HG02870 (cell line): ENCODE measurements around the gene CTDP1.

ENCODE experiments used
- ATAC-seq: cut with Tn5 transposase; IDR thresholded peaks from one replicate; pipeline ENCODE4 v1.9.1; 2021; ENCODE audit warnings: mild to moderate bottlenecking, moderate library complexity; ENCODE audit not compliant: unreplicated experiment

The CTDP1 gene

GRCh38 chr18:79775441-79776221 is 96.0 kb downstream of the CTDP1 start:
- no peak for ATAC-seq

GRCh38 chr18:79776674-79777073 is 97.1 kb downstream of the CTDP1 start:
- no peak for ATAC-seq

- no peak for ATAC-seq
Observed at GRCh38 chr18:79778291-79778791, 98.7 kb downstream of the CTDP1 start.

- no peak for ATAC-seq
Observed at GRCh38 chr18:79779021-79779699, 99.6 kb downstream of the CTDP1 start.

DNA sequence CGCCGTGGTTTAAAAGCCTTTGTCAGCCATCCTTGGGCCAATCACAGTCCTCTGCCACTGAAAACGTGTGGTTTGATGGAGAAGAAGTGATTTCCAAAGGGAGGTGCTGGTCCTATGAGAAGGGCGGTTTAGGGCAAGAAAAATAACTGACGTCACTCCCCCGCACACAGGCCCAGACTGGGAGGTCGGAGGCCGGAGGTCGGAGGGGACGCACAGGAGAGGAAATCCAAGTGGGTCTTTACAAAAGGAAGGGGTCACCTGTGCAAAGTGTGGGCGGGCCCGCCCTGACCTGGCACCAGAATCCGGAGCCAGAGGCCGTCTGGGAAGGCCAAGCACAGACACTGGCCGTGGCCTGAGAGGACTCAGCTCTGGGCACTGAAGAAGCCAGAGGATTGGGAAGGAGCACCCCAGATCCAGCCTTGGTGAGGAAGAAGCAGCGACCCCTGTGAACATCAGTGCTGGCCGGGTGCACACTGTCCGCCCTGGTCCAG is 100.1 kb downstream of the CTDP1 start:
- ATAC-seq = no peak

- no peak for ATAC-seq
Observed at GRCh38 chr18:79780547-79780946, 100.9 kb downstream of the CTDP1 start.

- no peak for ATAC-seq
Observed at GRCh38 chr18:79781331-79781941, 101.8 kb downstream of the CTDP1 start.

- no peak for ATAC-seq
Observed at GRCh38 chr18:79782566-79783308, 103.1 kb downstream of the CTDP1 start.

- no peak for ATAC-seq
Observed at GRCh38 chr18:79784071-79784913, 104.7 kb downstream of the CTDP1 start.

- no peak for ATAC-seq
Observed at GRCh38 chr18:79784965-79785770, 105.6 kb downstream of the CTDP1 start.

DNA sequence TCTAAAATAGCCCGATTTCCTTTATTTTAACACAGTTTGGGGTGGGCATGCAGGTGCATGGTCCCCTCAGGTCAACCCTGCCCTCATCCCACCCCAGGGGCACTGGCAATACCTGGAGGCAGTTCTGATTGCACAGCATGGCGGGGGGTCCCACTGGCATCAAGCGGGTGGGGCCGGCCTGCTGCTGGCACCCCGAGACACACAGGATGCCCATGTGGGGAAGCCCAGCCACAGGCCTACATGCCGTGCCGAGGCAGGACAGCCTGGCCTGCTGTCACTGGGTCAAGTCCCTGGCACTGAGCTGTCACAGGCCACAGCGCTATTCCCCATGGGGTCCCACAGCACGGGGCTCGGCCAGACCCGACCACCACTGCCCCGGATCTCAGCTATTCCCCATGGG is 106.2 kb downstream of the CTDP1 start:
- no peak for ATAC-seq

GRCh38 chr18:79786304-79786703 is 106.7 kb downstream of the CTDP1 start:
- no peak for ATAC-seq

DNA sequence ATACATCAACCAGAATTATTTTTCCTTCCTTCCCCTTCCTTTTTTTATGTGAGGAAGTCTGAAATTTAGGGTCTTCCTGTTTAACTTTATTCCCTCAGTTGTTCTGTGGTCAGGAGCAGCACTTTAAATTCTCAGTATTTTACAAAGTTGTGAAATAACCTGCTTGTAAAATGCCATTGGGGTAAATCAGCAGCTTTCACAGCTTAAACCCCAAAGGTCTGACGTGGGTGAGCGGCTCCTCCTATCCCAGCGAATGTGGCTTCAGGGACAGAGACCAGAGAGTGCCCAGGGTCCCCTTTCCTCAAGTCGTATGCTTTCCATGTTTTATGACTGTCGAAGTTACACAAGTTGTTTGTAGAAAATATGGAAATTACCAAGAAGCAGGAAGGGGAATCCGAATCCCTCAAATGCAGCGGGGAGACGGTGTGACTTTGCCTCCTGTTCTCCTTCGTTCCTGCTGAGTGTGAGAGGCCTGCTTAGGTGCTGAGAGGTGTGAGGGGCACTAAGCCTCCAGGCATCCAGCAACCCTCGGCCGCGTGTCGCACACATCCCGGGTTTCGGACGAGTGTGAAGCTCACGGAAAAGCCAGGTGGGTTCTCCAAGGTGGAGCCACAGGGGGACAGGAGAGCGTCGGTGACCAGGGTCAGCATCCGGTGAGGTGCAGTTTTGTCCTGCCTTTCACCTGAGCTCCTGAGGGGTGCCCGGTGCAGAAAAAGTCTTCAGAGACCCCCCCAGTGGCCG is 107.4 kb downstream of the CTDP1 start:
- no peak for ATAC-seq

GRCh38 chr18:79787527-79787864 is 107.9 kb downstream of the CTDP1 start:
- no peak for ATAC-seq

DNA sequence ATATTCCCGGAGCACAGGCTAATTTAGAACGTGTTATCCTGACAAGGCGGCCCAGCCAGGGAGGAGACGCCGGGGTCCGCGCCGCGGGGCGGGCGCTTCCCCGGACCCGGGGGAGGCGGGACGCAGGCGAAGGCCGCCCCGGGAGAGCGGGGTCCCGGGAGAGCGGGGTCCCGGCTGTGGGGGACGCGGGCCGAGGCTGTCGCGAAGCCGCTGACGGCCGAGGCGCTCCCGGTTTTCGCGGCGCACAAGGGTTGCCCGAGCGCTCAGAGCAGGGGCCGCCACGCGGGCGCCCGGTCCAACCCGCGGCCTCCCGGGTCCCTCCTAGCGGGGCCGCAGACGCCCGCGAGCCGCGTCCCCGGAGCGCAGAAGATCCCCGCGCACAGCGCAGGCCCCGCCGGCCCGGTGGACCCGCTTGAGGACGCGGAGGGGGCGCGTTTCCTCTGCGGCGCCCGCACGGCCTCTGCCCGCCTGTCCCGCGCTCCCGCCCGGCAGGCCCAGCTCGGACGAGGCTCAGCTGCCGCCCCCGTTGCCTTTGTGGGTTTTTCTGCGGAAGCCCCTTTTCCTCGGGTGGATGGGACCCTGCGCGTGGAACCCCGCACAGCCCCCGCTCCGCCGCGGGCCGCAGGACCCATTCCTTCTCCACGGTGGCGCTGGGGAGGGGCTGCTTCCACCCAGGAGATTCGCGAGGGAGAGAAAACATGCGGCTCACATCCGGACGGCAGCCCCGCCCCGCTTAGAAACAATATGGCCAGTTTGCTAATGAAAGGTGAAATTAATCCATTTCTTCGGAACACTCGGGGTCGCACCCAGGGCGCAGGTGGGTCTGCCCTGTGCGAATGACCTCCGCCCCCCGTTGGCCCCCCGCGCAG is 108.5 kb downstream of the CTDP1 start:
- no peak for ATAC-seq

DNA sequence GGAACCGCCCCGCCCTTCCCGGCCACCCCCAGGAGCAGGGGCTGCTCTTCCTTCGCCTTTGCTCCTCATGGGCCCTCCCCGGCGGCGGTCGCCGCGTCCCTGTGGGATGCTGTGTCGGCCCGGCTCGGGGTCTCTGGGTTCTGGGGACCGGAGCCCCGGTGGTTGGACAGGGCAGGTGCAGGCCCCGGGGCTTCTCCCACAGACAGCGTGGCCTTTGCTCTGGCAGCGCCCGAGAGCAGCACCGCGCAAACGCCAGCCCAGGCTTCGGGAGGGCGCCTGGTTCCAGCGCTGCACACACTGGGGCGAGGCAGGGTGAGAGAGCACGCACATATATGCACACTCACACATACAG is 109.1 kb downstream of the CTDP1 start:
- ATAC-seq = no peak

DNA sequence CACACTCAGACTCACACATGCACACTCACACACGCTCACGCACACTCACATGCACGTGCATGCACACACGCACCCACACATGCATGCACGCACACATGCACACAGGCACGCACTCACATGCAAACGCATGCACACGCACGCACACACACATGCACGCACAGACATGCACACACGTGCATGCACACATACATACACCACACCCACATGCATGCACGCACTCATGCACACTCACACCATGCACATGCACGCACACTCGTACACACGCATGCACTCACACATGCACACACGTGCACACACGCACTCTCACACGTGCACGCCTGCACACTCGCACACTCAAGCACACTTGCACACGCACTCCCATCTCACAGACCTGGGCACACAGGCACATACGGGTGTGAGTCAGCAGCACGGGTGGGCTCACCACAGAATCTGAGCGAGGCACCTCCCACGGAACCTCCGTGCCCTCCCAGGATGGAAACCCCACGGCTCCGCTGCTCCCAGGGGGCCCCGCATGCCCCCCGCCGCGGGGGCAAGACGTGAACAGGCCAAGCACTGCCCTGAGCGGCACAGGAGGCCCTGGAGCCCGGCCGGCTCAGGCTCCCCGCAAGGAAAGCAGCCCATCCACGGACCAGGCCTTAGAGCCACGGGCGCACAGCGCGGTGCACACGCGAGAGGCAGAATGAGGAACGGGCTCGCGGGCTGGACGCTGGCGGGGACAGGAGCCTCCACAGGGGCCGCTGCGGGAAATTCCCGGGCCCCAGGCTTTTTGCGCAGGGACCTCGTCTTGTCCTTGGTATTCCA is 109.7 kb downstream of the CTDP1 start:
- ATAC-seq = no peak
